Liver (tissue), 9 donors: ENCODE measurements around the gene MALRD1. TPM values are rescaled to one million over a fixed set of nuclear protein-coding genes. Genes with fewer than 3 reads are reported as not detected.

Source experiments
- DNase-seq: peaks from one replicate; pipeline ENCODE4 v3.0.0-alpha.2; 2017; ENCODE audit warnings: low spot score
- H3K27ac ChIP-seq, 2 donors: one replicate each; pipeline ENCODE4 v1.7.0; 2013; ENCODE audit warnings: inconsistent platforms in 2 of 2, low read length in 2 of 2, control low read depth in 1 of 2, low read depth in 1 of 2, mild to moderate bottlenecking in 1 of 2
- H3K27me3 ChIP-seq, 4 donors: one replicate each; pipeline versions ENCODE4 v1.6.1 to v1.7.0; 2013; ENCODE audit warnings: low read length in 3 of 4, inconsistent platforms in 1 of 4, mild to moderate bottlenecking in 1 of 4, moderate library complexity in 1 of 4; ENCODE audit not compliant: control insufficient read depth in 4 of 4, insufficient read depth in 4 of 4
- H3K36me3 ChIP-seq, 4 donors: one replicate each; pipeline versions ENCODE4 v1.6.1 to v1.7.0; 2013; ENCODE audit warnings: low read length in 3 of 4, mild to moderate bottlenecking in 3 of 4, low read depth in 1 of 4, moderate library complexity in 1 of 4; ENCODE audit not compliant: control insufficient read depth in 4 of 4, insufficient read depth in 3 of 4
- H3K4me1 ChIP-seq, 4 donors: one replicate each; pipeline versions ENCODE4 v1.6.1 to v1.7.0; 2013; ENCODE audit warnings: low read length in 3 of 4, mild to moderate bottlenecking in 3 of 4, moderate library complexity in 1 of 4; ENCODE audit not compliant: control insufficient read depth in 4 of 4, insufficient read depth in 4 of 4
- H3K4me3 ChIP-seq, 3 donors: one replicate each; pipeline versions ENCODE4 v1.6.1 to v1.7.0; 2013; ENCODE audit warnings: low read length in 3 of 3, control low read depth in 1 of 3, low read depth in 1 of 3, mild to moderate bottlenecking in 1 of 3
- H3K9ac ChIP-seq, 2 donors: one replicate each; pipeline ENCODE4 v1.7.0; 2013; ENCODE audit warnings: low read length in 2 of 2, mild to moderate bottlenecking in 2 of 2, moderate library complexity in 2 of 2, control low read depth in 1 of 2, low read depth in 1 of 2
- H3K9me3 ChIP-seq, 4 donors: one replicate each; pipeline versions ENCODE4 v1.6.1 to v1.7.0; 2013; ENCODE audit warnings: low read length in 3 of 4; ENCODE audit not compliant: control insufficient read depth in 4 of 4
- EGR1 ChIP-seq, 2 donors: IDR thresholded peaks; 2 replicates each; pipeline ENCODE4 v1.6.1; 2016 to 2018; ENCODE audit warnings: antibody characterized with exemption in 2 of 2, low read depth in 2 of 2
- FOXA1 ChIP-seq: IDR thresholded peaks from 2 replicates; pipeline ENCODE4 v1.6.1; 2016; ENCODE audit warnings: antibody characterized with exemption
- GABPA ChIP-seq, 2 donors: IDR thresholded peaks in 1 of 2; conservative IDR thresholded peaks in 1 of 2; 2 replicates each; pipeline ENCODE4 v1.6.1; 2016; ENCODE audit warnings: antibody characterized with exemption in 2 of 2, mild to moderate bottlenecking in 1 of 2, moderate library complexity in 1 of 2
- HNF4A ChIP-seq, 2 donors: conservative IDR thresholded peaks; 2 replicates each; pipeline ENCODE4 v1.6.1; 2016; ENCODE audit warnings: antibody characterized with exemption in 2 of 2, mild to moderate bottlenecking in 2 of 2
- JUND ChIP-seq, 2 donors: IDR thresholded peaks; 2 replicates each; pipeline ENCODE4 v1.6.1; 2016; ENCODE audit warnings: antibody characterized with exemption in 2 of 2
- NR2F2 ChIP-seq: IDR thresholded peaks from 2 replicates; pipeline ENCODE4 v1.6.1; 2016; ENCODE audit warnings: antibody characterized with exemption
- RAD21 ChIP-seq, 2 donors: IDR thresholded peaks; 2 replicates each; pipeline ENCODE4 v1.6.1; 2016; ENCODE audit warnings: antibody characterized with exemption in 2 of 2, mild to moderate bottlenecking in 2 of 2
- RXRA ChIP-seq, 2 donors: IDR thresholded peaks; 2 replicates each; pipeline ENCODE4 v1.6.1; 2017 to 2018; ENCODE audit warnings: antibody characterized with exemption in 2 of 2, mild to moderate bottlenecking in 1 of 2
- SP1 ChIP-seq: IDR thresholded peaks from 2 replicates; pipeline ENCODE4 v1.6.1; 2018; ENCODE audit warnings: antibody characterized with exemption, mild to moderate bottlenecking
- TAF1 ChIP-seq: conservative IDR thresholded peaks from 2 replicates; pipeline ENCODE4 v1.6.1; 2016; ENCODE audit warnings: antibody characterized with exemption, mild to moderate bottlenecking
- YY1 ChIP-seq: IDR thresholded peaks from 2 replicates; pipeline ENCODE4 v1.6.1; 2016; ENCODE audit warnings: antibody characterized with exemption, mild to moderate bottlenecking
- ZBTB33 ChIP-seq: IDR thresholded peaks from 2 replicates; pipeline ENCODE4 v1.6.1; 2016; ENCODE audit warnings: antibody characterized with exemption
- WGBS: extraction: QIAGEN DNeasy Blood & Tissue Kit; methylation state at CpG from one replicate; pipeline ENCODE4 v1.1.7; 2013; 5-methylcytosine and 5-hydroxymethylcytosine counted together
- polyA plus RNA-seq, 2 donors: library from polyadenylated mRNA; stranded (reverse) in 1 of 2; unstranded in 1 of 2; fragments of 200-250 nt in 1 of 2; fragments of >200 nt in 1 of 2; fragmentation: Nextera tagmentation in 1 of 2; extraction: Ambion mirVana in 1 of 2; gene quantifications; one replicate each; pipeline versions ENCODE4 v1.2.1 to v1.2.3, GENCODE V29; 2013 to 2015
- total RNA-seq, 2 donors: library from RNA; depleted of rRNA; stranded (reverse); fragments of >200 nt; gene quantifications; one replicate each; pipeline ENCODE4 v1.2.3, GENCODE V29; 2014
- TF ChIP-seq, protein P1 (sequence below): IDR thresholded peaks from 2 replicates; pipeline ENCODE4 v1.6.1; 2016; ENCODE audit warnings: antibody characterized with exemption
- TF ChIP-seq, protein P2 (sequence below): IDR thresholded peaks from 2 replicates; pipeline ENCODE4 v1.6.1; 2016; ENCODE audit warnings: antibody characterized with exemption, mild to moderate bottlenecking
- TF ChIP-seq, protein P3 (sequence below): IDR thresholded peaks from 2 replicates; pipeline ENCODE4 v1.6.1; 2016; ENCODE audit warnings: antibody characterized with exemption
- donor health status: healthy.
- donor health status: healthy.
- donor health status: healthy.
- donor health status: healthy.
- donor health status: healthy.

MALRD1 gene
- total and polyA plus RNA-seq, 4 donors = 0.37 to 0.59 TPM; not detected in 2

- H3K4me3 ChIP-seq = no peak overlapping the region
- H3K27ac ChIP-seq = no peak overlapping the region
- no peaks in the 10 kb centered on the region for H3K4me1 ChIP-seq
- no peak for DNase-seq
- no peak overlapping the region for H3K9ac ChIP-seq
- no peaks in the 10 kb centered on the region for H3K36me3 ChIP-seq
- no peaks in the 10 kb centered on the region for H3K9me3 ChIP-seq
- H3K27me3 ChIP-seq = no peaks in the 10 kb centered on the region
- TF ChIP-seq EGR1 (IDR thresholded peaks at IDR 0.05; ENCODE audit: low read depth in 2 of 2) (no peak), HNF4A (conservative IDR thresholded peaks at IDR 0.05) (no peak), GABPA (IDR thresholded peaks at IDR 0.05 in 1 of 2, conservative IDR thresholded peaks at IDR 0.05 in 1 of 2) (no peak), FOXA1 (no peak), RAD21 (IDR thresholded peaks at IDR 0.05) (no peak), RXRA (IDR thresholded peaks at IDR 0.05) (no peak), TAF1 (no peak), YY1 (no peak), ZBTB33 (no peak), SP1 (no peak)
- TF ChIP-seq, protein P1, sequence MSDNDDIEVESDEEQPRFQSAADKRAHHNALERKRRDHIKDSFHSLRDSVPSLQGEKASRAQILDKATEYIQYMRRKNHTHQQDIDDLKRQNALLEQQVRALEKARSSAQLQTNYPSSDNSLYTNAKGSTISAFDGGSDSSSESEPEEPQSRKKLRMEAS = no peak
- TF ChIP-seq, protein P2, sequence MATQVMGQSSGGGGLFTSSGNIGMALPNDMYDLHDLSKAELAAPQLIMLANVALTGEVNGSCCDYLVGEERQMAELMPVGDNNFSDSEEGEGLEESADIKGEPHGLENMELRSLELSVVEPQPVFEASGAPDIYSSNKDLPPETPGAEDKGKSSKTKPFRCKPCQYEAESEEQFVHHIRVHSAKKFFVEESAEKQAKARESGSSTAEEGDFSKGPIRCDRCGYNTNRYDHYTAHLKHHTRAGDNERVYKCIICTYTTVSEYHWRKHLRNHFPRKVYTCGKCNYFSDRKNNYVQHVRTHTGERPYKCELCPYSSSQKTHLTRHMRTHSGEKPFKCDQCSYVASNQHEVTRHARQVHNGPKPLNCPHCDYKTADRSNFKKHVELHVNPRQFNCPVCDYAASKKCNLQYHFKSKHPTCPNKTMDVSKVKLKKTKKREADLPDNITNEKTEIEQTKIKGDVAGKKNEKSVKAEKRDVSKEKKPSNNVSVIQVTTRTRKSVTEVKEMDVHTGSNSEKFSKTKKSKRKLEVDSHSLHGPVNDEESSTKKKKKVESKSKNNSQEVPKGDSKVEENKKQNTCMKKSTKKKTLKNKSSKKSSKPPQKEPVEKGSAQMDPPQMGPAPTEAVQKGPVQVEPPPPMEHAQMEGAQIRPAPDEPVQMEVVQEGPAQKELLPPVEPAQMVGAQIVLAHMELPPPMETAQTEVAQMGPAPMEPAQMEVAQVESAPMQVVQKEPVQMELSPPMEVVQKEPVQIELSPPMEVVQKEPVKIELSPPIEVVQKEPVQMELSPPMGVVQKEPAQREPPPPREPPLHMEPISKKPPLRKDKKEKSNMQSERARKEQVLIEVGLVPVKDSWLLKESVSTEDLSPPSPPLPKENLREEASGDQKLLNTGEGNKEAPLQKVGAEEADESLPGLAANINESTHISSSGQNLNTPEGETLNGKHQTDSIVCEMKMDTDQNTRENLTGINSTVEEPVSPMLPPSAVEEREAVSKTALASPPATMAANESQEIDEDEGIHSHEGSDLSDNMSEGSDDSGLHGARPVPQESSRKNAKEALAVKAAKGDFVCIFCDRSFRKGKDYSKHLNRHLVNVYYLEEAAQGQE = no peak
- TF ChIP-seq, protein P3, sequence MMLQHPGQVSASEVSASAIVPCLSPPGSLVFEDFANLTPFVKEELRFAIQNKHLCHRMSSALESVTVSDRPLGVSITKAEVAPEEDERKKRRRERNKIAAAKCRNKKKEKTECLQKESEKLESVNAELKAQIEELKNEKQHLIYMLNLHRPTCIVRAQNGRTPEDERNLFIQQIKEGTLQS = no peak
Measured at GRCh38 chr10:19426034-19426433, 377.4 kb downstream of the MALRD1 start.

DNA sequence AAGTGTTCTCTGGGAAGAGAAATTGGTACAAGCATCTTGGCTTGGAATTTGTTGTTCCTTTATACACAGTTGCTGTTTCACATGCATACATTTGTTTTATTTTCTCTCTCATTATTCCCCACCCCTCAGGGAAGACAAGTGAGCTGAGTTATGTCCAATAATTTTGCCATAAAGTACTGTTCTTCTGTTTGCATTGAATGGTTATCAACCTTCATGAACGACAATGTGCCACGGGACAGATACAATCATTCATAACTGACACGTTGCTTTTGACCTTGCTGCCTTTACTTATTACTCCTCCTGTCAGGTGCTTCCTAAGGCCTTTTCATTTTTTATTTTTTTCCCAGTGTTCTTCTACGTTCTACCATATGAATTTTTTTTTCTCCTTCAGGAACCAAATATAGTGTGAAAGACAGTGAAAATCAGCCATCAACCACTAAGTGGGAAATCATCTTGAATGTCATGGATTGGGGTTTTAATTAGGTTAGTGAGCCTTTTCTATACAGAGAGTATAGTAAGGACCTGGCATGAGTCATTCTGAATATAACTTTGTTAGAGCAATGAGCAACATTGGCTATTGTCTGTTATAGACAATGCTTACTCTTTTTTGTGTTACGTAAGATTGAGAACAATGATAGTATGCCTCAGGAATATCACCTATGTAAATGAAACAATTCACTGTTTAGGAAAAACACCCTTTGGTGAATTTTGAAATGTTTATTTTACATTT, 383.2 kb downstream of the MALRD1 start:
- DNase-seq = no peak
- H3K4me1 ChIP-seq = no peaks in the 10 kb centered on the region
- no peak for TF ChIP-seq NR2F2
- no peak for TF ChIP-seq FOXA1
- no peak for TF ChIP-seq SP1
- TF ChIP-seq JUND (IDR thresholded peaks at IDR 0.05) = no peak
- no peak for TF ChIP-seq YY1
- TF ChIP-seq RXRA (IDR thresholded peaks at IDR 0.05) = no peak
- TF ChIP-seq RAD21 (IDR thresholded peaks at IDR 0.05) = no peak
- TF ChIP-seq ZBTB33 = no peak
- no peak for TF ChIP-seq HNF4A (conservative IDR thresholded peaks at IDR 0.05)
- TF ChIP-seq, protein P1 = no peak
- TF ChIP-seq EGR1 (IDR thresholded peaks at IDR 0.05; ENCODE audit: low read depth in 2 of 2) = no peak
- TF ChIP-seq TAF1 = no peak
- TF ChIP-seq, protein P2 = no peak

More for the DNA sequence above, 383.2 kb downstream of the MALRD1 start:
- Histone ChIP-seq H3K27ac (no peak overlapping the region), H3K9ac (no peak overlapping the region), H3K4me3 (no peak overlapping the region), H3K36me3 (no peaks in the 10 kb centered on the region), H3K9me3 (no peaks in the 10 kb centered on the region), H3K27me3 (peaks cover 0 to 2% (median 0%) of the 10 kb centered on the region in 4 donors)
- WGBS = 67% methylated on average over 5 of the region's 5 CpGs
